ENCODE measurements around the gene EPS8.

The EPS8 gene

DNA sequence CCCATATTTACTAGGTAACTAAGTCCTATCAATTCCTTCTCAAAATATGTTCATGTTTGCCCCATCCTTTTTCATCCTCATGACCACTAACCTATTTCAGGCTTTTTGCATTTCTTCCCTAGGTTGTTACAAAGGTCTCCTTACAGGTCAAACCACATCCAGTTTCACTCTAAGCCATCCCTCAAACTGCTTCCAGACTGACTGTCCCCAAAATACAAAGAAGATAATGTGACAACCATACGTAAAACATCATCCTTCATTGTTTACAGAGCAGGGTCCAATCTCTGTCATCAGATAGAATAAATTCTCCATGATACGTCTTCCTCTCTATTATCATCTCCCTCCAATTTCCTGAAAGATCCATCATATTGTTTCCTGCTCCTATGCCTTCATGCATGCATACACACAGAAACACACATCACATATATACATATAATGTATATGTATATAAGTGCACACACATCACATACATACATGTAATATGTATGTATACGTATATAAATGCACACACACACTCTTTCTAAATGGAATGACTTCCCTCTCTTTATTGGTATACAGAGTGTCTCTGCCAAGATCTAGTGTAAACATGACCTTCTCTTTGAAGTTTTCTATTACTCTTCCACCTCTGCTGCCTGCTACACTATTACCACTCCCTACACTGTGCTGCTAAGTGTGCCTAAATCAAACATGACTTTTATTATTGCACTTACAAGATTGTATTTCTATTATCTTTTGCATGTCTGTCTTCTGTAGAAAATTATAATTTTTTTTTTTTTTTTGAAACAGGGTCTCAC lies 30.7 kb upstream of the EPS8 start:
- Histone ChIP-seq H3K27me3 (replicated peaks) (no peaks in the 10 kb centered on the region), H3K27ac (no peak overlapping the region), H3K36me3 (replicated peaks) (no peaks in the 10 kb centered on the region), H3K4me3 (ENCODE audit: low read depth, low read length) (no peak overlapping the region)
- TF ChIP-seq, protein P1, sequence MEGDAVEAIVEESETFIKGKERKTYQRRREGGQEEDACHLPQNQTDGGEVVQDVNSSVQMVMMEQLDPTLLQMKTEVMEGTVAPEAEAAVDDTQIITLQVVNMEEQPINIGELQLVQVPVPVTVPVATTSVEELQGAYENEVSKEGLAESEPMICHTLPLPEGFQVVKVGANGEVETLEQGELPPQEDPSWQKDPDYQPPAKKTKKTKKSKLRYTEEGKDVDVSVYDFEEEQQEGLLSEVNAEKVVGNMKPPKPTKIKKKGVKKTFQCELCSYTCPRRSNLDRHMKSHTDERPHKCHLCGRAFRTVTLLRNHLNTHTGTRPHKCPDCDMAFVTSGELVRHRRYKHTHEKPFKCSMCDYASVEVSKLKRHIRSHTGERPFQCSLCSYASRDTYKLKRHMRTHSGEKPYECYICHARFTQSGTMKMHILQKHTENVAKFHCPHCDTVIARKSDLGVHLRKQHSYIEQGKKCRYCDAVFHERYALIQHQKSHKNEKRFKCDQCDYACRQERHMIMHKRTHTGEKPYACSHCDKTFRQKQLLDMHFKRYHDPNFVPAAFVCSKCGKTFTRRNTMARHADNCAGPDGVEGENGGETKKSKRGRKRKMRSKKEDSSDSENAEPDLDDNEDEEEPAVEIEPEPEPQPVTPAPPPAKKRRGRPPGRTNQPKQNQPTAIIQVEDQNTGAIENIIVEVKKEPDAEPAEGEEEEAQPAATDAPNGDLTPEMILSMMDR (IDR thresholded peaks at IDR 0.05; ENCODE audit: low read depth, low read length, missing control alignments) = no peak
- DNase-seq = no peak
- in situ Hi-C loops (cut with HindIII; ENCODE audit: low pct_ligation_motif_present, low sequenced_read_pairs) = no loop called here

DNA sequence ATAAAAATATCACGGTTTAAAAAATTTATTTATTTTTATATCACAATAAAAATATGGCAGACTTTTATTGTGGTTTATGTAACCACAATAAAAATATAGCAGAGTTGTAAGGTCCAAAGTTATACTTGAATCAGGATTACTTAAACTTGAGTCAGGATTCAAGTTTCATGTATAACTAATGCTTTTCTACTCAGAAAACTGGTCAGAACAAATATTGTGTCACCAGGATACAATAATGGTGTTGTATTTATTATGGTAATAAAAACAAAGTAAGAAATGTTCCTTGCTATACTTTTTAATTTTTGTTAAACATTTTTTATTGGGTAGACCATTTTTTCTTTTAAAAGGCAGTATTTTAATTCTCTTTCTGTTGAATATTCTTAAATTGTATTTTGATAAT lies 29.2 kb upstream of the EPS8 start:
- in situ Hi-C loops (cut with HindIII; ENCODE audit: low pct_ligation_motif_present, low sequenced_read_pairs) = no loop called here
- Histone ChIP-seq H3K4me3 (ENCODE audit: low read depth, low read length) (no peak overlapping the region), H3K27me3 (replicated peaks) (no peaks in the 10 kb centered on the region), H3K27ac (no peak overlapping the region), H3K36me3 (replicated peaks) (no peaks in the 10 kb centered on the region)
- DNase-seq = no peak
- TF ChIP-seq, protein P1 (IDR thresholded peaks at IDR 0.05; ENCODE audit: low read depth, low read length, missing control alignments) = no peak

DNA sequence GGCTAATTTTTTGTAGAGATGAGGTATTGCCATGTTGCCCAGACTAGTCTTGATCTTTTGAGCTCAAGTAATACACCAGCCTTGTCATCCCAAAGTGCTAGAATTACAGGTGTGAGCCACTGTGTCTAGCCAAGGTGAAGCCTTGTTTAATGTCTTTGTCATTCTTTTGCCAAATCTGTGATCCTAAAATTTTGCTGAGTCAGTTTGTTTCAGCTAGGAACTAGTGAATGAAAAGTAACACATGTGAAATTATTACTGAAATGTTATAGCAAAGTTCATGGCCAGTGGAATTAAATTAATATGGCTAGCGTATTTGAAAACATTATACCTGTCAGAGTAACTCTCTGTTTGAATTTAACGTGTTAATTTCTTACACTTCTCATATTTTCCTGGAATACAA lies 26.5 kb upstream of the EPS8 start:
- H3K4me3 ChIP-seq (ENCODE audit: low read depth, low read length) = no peak overlapping the region
- H3K27ac ChIP-seq = no peak overlapping the region
- in situ Hi-C loops (cut with HindIII; ENCODE audit: low pct_ligation_motif_present, low sequenced_read_pairs) = no loop called here
- TF ChIP-seq, protein P1 (IDR thresholded peaks at IDR 0.05; ENCODE audit: low read depth, low read length, missing control alignments) = no peak
- H3K36me3 ChIP-seq (replicated peaks) = no peaks in the 10 kb centered on the region
- no peak for DNase-seq
- H3K27me3 ChIP-seq (replicated peaks) = no peaks in the 10 kb centered on the region

DNA sequence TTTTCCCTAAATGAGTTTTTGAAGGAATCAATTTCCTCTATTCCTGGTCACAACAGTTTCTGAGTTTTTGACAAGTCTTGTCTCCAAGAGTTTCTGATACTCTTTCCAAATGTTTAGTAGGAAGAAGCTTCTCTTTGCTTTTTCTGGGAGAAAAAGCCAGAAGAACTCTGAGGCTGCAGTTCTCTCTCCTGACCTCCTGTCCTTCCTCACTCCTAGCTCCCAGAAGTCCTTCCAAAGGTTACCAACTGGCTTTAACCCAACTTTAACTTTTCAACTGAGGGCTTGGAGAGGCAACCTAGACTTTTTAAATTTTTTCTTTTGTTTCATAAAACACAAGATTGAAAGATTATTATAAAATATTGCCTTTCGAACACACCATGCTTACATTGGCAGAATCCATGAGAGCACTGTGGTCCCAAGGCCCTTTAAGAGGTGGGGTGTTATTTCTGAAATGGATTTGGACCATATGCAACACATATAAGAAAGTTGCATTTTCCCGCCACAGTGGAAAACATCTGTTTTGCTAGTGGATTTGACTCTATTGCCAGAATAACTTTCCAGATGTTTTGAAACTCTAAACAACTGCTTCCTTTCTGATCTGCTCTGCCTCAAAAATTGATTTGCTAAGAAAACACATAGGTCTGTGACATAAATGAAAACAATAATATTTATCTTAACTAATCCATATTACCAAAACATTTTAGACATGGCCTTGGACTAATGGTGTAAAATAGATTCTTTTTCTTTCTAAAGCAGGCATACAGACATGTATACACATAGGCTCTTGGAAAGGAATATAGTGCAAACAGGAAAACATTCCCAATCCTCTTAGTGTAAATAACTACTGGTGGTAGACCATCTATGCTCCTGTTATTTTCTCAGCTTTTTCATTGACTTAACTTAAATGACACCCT lies 22.3 kb upstream of the EPS8 start:
- in situ Hi-C loops (cut with HindIII; ENCODE audit: low pct_ligation_motif_present, low sequenced_read_pairs) = no loop called here

DNA sequence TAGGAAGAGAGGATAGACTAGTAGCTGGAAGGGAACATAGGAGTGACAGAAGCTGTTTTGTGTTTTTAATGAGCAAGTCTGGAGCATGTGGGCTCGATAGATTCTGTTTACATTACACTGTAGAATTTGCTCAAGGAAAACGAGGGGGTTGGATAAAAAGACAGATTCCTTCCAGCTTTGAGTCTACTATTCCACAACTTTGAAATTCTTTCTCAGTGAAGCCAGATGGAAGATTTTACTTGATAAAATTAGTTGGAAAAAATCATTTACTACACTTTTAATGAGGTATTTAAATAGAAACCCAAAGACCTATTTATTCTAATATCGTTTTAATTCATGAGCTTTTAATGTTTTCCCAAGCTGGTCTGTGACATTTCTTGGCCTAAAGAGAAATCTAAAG lies 19.5 kb upstream of the EPS8 start:
- no peak for DNase-seq
- in situ Hi-C loops (cut with HindIII; ENCODE audit: low pct_ligation_motif_present, low sequenced_read_pairs) = no loop called here
- Histone ChIP-seq H3K4me3 (ENCODE audit: low read depth, low read length) (no peak overlapping the region), H3K36me3 (replicated peaks) (no peaks in the 10 kb centered on the region), H3K27ac (no peak overlapping the region), H3K27me3 (replicated peaks) (no peaks in the 10 kb centered on the region)
- TF ChIP-seq, protein P1 (IDR thresholded peaks at IDR 0.05; ENCODE audit: low read depth, low read length, missing control alignments) = no peak

More for the DNA sequence above, 22.3 kb upstream of the EPS8 start:
- Histone ChIP-seq H3K27ac (no peak overlapping the region), H3K27me3 (replicated peaks) (no peaks in the 10 kb centered on the region), H3K36me3 (replicated peaks) (no peaks in the 10 kb centered on the region), H3K4me3 (ENCODE audit: low read depth, low read length) (no peak overlapping the region)
- TF ChIP-seq, protein P1 (IDR thresholded peaks at IDR 0.05; ENCODE audit: low read depth, low read length, missing control alignments) = no peak
- no peak for DNase-seq

All from brain microvascular endothelial cell (primary cell).